Mesodermal cell (in vitro differentiated cells): Measurements from ENCODE around the gene CBFA2T3.

Experiments used
- H3K27ac ChIP-seq: 2 replicates; pipeline ENCODE4 v1.7.0; 2013; ENCODE audit warnings: mild to moderate bottlenecking, low read depth, low read length, moderate library complexity; ENCODE audit not compliant: severe bottlenecking
- H3K36me3 ChIP-seq: 2 replicates; pipeline ENCODE4 v1.7.1; 2013; ENCODE audit warnings: mild to moderate bottlenecking, low read length, moderate library complexity; ENCODE audit not compliant: control insufficient read depth, insufficient read depth
- H3K4me1 ChIP-seq: one replicate; pipeline ENCODE4 v1.7.1; 2013; ENCODE audit warnings: mild to moderate bottlenecking, low read length; ENCODE audit not compliant: insufficient read depth, control insufficient read depth, poor library complexity, severe bottlenecking
- H3K4me3 ChIP-seq: 2 replicates; pipeline ENCODE4 v1.7.0; 2013; ENCODE audit warnings: low read length, control low read depth, mild to moderate bottlenecking; ENCODE audit not compliant: insufficient read depth, poor library complexity, severe bottlenecking; ENCODE audit errors: extremely low read depth
- H3K9me3 ChIP-seq: 2 replicates; pipeline ENCODE4 v1.7.1; 2013; ENCODE audit warnings: mild to moderate bottlenecking, low read length, moderate library complexity; ENCODE audit not compliant: control insufficient read depth
- WGBS, 2 experiments: methylation state at CpG; one replicate each; pipeline ENCODE4 v1.1.5; 2013; ENCODE audit warnings: missing lambda C conversion rate in 2 of 2; ENCODE audit not compliant: insufficient coverage in 2 of 2; 5-methylcytosine and 5-hydroxymethylcytosine counted together

The CBFA2T3 gene

GRCh38 chr16:88848557-88848956, 128.4 kb downstream of the CBFA2T3 start:
- Histone ChIP-seq H3K4me3 (no peak overlapping the region), H3K36me3 (peaks cover 5% of the 10 kb centered on the region), H3K4me1 (no peaks in the 10 kb centered on the region), H3K27ac (no peak overlapping the region), H3K9me3 (no peaks in the 10 kb centered on the region)
- WGBS, 2 experiments = 93 to 95% methylated on average over 21 of the region's 21 CpGs

DNA sequence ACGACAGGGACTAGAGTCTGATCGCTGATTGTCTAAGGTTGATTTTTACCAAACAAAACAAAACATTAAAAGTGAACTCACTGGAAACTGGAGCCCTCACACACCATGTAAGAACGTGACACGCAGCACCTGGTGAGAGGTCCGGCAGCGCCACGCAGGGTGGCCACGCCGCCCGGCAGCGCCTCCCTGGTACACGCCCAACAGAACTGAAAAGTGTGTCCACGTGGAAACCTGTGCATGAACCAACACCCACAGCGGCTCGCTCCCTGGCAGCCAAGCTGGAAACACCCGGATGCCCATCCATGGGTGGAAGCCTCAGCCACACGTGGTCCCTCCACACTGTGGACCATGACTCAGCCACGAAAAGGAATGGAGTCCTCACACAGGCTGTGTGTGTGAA, 129.4 kb downstream of the CBFA2T3 start:
- H3K36me3 ChIP-seq = peaks cover 5% of the 10 kb centered on the region
- H3K9me3 ChIP-seq = no peaks in the 10 kb centered on the region
- whole genome bisulfite sequencing, 2 experiments = 92 to 96% methylated on average over 18 of the region's 18 CpGs
- H3K4me1 ChIP-seq = no peaks in the 10 kb centered on the region
- no peak overlapping the region for H3K4me3 ChIP-seq
- H3K27ac ChIP-seq = no peak overlapping the region

GRCh38 chr16:88846088-88846487, 130.9 kb downstream of the CBFA2T3 start:
- WGBS, 2 experiments = 95 to 98% methylated on average over 7 to 8 of the region's 9 CpGs
- H3K36me3 ChIP-seq = peaks cover 5% of the 10 kb centered on the region
- no peaks in the 10 kb centered on the region for H3K4me1 ChIP-seq
- no peak overlapping the region for H3K27ac ChIP-seq
- no peak overlapping the region for H3K4me3 ChIP-seq
- no peaks in the 10 kb centered on the region for H3K9me3 ChIP-seq

DNA sequence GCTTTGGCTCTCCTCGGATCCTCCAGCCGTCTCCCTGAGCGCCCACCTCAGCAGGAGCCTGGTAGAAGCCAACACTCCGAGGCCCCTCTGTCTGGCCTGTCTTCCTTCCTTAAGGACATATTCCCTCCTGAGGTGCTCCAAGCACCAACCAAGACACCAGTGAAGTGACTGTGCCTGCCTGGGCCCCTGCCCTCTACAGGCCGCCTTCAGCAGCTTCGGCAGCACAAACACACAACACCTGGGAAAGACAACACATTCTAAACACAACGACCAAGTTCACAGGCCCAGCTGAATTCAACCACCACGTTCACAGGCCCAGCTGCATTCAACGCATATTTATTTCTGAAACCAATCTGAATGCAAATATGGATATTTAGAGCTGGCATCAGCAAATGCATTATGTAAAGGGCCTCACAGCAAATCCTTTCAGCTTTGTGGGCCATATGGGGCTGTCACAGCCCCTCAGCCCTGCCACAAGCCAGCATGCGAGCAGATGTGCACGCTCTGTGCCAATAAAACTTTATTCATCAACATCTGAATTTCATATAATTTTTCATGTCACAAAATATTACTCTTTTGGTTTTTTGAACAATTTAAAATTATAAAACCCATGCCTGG, 132.5 kb downstream of the CBFA2T3 start:
- Histone ChIP-seq H3K4me1 (no peaks in the 10 kb centered on the region), H3K27ac (no peak overlapping the region), H3K36me3 (peaks cover 10% of the 10 kb centered on the region), H3K4me3 (no peak overlapping the region), H3K9me3 (no peaks in the 10 kb centered on the region)
- 81 to 85% methylated on average over 7 to 10 of the region's 11 CpGs for WGBS, 2 experiments

DNA sequence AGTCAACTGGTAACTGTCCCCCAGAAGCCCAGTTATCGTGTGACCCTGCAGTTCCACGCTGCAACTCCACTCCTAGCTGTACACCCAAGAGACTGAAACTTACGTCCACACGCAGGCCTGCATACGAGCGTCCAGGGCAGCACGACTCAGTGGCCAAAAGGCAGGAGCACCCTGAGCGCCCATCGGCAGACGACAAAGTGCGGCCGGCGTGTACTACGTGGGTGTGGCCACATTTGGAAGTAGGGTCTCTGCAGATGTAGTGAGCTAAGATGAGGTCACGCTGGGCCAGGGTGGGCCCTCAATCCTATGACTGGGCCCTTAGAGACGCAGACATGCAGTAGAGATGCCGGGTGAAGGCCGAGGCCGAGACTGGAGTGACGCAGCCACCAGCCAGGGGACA, 133.8 kb downstream of the CBFA2T3 start:
- Histone ChIP-seq H3K4me3 (no peak overlapping the region), H3K4me1 (no peaks in the 10 kb centered on the region), H3K36me3 (peaks cover 18% of the 10 kb centered on the region), H3K9me3 (no peaks in the 10 kb centered on the region), H3K27ac (no peak overlapping the region)
- WGBS, 2 experiments = 92 to 97% methylated on average over 20 of the region's 20 CpGs

DNA sequence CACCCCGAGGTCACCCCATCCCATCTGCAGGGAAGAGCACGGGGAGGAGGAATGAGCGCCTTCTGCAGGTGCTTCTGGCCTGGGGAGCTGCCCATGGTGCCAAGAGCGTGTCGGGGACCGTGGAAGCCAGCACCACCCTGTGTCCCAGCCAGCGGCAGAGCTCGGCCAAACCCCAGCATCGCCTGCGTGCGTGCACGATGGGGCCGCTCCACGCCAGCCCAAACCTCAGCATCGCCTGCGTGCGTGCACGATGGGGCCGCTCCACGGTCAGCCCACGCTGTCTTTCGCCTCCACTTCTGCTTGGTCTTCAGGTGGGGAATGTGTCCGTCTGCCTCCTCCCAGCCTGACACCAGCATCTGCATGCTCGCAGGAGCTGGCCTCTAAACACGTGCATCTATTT, 134.2 kb downstream of the CBFA2T3 start:
- Histone ChIP-seq H3K4me3 (no peak overlapping the region), H3K9me3 (no peaks in the 10 kb centered on the region), H3K4me1 (no peaks in the 10 kb centered on the region), H3K27ac (no peak overlapping the region), H3K36me3 (peaks cover 20% of the 10 kb centered on the region)
- 90 to 97% methylated on average over 24 to 25 of the region's 25 CpGs for WGBS, 2 experiments

DNA sequence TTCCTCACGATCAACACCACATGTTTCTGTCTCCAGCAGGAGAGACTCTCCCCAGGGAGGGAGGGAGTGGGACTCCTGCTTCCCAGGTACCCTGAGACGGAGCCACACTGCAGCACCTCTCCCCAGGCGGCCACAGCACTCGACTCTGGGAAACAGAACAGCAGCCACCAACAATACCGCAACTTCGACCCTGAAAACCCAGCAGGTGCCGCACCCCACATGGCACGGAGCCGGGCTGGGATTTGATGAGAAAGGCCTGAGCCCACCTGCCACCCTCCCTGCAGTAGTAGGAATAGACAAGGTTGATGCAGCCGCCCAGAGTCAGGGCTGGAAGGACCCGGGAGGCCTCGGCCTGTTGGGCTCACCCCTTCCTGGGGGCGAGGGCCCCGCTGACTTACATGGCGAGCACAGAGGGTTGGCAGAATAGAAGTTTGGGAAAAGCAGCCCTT, 134.7 kb downstream of the CBFA2T3 start:
- whole genome bisulfite sequencing, 2 experiments = 93 to 95% methylated on average over 12 to 14 of the region's 15 CpGs
- Histone ChIP-seq H3K4me1 (no peaks in the 10 kb centered on the region), H3K27ac (no peak overlapping the region), H3K36me3 (peaks cover 22% of the 10 kb centered on the region), H3K4me3 (no peak overlapping the region), H3K9me3 (no peaks in the 10 kb centered on the region)

DNA sequence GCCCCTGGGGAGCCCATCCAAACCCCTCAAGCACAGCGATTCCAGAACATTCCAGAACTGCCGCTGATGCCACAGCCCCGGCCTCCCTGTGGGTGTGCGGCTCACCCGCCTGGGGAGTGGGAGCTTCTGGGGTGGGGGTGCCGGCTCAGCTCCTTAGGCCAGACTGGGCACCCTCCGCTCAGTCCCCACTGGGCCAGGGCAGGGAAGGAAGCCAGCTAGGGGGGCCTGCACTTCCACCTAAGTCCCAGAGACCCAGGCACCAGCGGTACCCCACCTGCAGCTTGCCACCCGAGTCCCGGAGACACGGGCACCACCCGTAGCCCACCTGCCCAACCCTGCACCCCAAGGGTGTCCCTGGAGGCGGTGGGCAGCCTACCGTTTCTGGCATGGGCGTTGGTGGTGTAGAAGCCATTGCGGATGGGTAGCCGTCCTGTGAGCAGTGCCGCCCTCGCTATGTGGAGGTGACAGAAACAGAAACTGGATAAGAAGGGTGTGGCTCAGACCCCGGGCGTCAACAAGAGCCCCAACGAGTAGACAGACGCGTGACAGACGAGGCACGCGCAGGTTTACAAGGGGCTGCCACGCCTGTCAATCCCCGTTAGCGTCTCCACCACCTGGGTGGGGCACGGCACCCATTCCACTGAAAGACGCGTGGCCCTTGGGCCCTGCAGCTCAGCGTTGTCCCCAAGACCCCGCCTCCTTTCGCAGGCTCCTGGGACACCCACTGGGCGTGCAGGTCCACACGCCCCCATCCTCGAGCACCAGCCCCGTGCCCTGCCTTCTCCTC, 135.3 kb downstream of the CBFA2T3 start:
- Histone ChIP-seq H3K4me3 (no peak overlapping the region), H3K36me3 (peaks cover 22% of the 10 kb centered on the region), H3K27ac (no peak overlapping the region), H3K4me1 (no peaks in the 10 kb centered on the region), H3K9me3 (no peaks in the 10 kb centered on the region)
- 92 to 95% methylated on average over 27 to 36 of the region's 40 CpGs for WGBS, 2 experiments

- Histone ChIP-seq H3K4me1 (no peaks in the 10 kb centered on the region), H3K36me3 (peaks cover 22% of the 10 kb centered on the region), H3K27ac (no peak overlapping the region), H3K4me3 (no peak overlapping the region), H3K9me3 (no peaks in the 10 kb centered on the region)
- 92 to 96% methylated on average over 25 to 29 of the region's 30 CpGs for WGBS, 2 experiments
Observed at GRCh38 chr16:88840600-88841215, 136.3 kb downstream of the CBFA2T3 start.

DNA sequence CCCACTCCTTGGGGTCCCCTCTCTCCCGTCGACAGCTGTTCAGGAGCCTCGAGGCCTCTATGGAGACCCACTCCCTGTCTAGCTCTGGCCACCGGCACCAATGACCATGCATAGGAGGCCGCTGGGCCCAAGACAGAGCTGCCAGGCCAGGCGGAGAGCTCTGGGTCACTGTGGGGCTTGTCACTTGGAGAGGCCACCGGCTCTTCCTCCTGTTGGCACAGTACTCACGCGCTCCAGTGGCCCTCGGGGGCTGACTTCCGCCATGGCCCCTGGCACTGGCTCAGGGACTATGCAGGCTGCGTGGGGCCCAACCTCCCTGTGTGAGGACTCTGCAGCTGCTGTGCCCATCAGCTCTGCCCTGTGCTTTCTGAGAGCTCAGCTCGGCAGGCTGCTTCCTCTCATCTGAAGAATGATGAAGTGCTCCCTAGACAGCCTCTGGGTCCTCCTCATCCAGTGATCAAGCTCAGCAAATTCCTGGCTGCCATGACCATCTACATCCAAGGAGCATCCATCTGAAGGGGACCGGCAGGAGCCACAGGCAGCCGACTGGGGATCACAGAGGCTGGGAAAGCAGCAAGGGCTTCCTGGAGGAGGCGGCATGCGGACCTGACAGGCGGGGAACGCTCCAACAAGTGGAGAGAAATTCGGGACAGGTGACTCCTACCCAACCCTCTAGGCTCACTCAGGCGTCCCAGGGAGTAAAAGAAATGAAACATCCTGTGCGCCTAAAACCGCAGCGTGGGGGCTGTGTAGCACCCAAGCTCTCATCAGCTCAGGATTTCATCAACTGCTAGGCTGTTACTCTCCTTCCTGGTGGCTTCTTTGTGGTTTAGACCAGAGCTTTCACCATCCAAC, 137.0 kb downstream of the CBFA2T3 start:
- no peaks in the 10 kb centered on the region for H3K4me1 ChIP-seq
- 96 to 98% methylated on average over 21 to 22 of the region's 24 CpGs for WGBS, 2 experiments

More for the DNA sequence above, 137.0 kb downstream of the CBFA2T3 start:
- Histone ChIP-seq H3K9me3 (no peaks in the 10 kb centered on the region), H3K4me3 (no peak overlapping the region), H3K36me3 (peaks cover 22% of the 10 kb centered on the region), H3K27ac (no peak overlapping the region)
